Peyer's patch (tissue), 4 donors: ENCODE results near the gene PDGFD.

Source experiments
- POLR2A ChIP-seq, 2 donors: fragments of 450-650 bp; IDR thresholded peaks; one replicate each; pipeline ENCODE4 v1.5.1; 2017; ENCODE audit warnings: antibody characterized with exemption in 2 of 2, mild to moderate bottlenecking in 2 of 2, moderate library complexity in 2 of 2
- TF ChIP-seq, protein P1 (sequence below), 6 experiments: fragments of 450-650 bp in 4 of 6; fragments of 200-600 bp in 2 of 6; sonication (generic) in 1 of 6; IDR thresholded peaks; one replicate each; pipeline ENCODE4 v1.5.1; 2017 to 2019; ENCODE audit warnings: antibody characterized with exemption in 6 of 6, mild to moderate bottlenecking in 3 of 6, moderate library complexity in 1 of 6

DNA sequence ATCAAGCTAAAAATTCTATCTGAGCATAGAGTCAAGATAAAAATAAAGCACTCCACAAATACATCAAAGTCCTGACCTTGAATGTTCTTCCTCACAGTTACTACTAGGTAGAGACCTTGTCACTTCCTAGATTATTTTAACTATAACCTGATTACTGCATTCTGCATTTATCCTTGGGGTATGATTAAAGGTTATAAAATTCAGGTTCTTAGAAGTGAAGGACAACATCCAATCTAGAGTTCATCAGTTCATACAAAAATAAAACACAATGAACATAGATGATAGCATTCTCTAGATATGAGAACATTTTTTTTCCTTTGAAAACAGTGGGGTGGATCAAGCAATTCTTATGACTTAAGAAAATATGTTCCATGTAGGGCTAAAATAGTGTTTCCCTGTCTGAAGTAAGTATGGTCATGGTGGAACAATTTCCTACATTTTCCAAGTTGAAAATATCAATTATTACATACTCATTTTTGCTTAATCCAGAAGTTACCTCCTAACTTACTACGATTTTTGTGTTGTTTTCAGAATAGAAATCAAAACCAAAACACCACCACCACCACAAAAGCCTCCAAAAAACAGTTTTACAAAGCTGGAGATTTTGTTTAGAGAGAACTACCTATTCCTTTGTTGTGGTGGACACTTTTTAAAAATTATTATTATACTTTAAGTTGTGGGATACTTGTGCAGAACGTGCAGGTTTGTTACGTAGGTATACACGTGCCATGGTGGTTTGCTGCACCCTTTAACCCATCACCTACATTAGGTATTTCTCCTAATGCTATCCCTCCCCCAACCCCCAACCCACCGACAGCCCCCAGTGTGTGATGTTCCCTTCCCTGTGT, 239.6 kb downstream of the PDGFD start:
- TF ChIP-seq, protein P1, sequence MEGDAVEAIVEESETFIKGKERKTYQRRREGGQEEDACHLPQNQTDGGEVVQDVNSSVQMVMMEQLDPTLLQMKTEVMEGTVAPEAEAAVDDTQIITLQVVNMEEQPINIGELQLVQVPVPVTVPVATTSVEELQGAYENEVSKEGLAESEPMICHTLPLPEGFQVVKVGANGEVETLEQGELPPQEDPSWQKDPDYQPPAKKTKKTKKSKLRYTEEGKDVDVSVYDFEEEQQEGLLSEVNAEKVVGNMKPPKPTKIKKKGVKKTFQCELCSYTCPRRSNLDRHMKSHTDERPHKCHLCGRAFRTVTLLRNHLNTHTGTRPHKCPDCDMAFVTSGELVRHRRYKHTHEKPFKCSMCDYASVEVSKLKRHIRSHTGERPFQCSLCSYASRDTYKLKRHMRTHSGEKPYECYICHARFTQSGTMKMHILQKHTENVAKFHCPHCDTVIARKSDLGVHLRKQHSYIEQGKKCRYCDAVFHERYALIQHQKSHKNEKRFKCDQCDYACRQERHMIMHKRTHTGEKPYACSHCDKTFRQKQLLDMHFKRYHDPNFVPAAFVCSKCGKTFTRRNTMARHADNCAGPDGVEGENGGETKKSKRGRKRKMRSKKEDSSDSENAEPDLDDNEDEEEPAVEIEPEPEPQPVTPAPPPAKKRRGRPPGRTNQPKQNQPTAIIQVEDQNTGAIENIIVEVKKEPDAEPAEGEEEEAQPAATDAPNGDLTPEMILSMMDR (IDR thresholded peaks at IDR 0.05): no peak
- TF ChIP-seq POLR2A (IDR thresholded peaks at IDR 0.05): no peak
